Loucy (cell line): Measurements from ENCODE around the gene MAFB.

ENCODE experiments used
- H2AFZ ChIP-seq: fragments of 200-600 bp; sonication (generic); 2 replicates; pipeline ENCODE4 v1.6.0; 2016; ENCODE audit warnings: antibody characterized with exemption, mild to moderate bottlenecking, low read length, moderate library complexity
- H3F3A ChIP-seq: fragments of 200-600 bp; 2 replicates; pipeline ENCODE4 v1.6.0; 2016; ENCODE audit warnings: antibody characterized with exemption, low read depth, mild to moderate bottlenecking
- H3K27me3 ChIP-seq: fragments of 200-600 bp; sonication (generic); 2 replicates; pipeline ENCODE4 v1.6.1; 2014; ENCODE audit warnings: low read length, mild to moderate bottlenecking; ENCODE audit not compliant: insufficient read depth, poor library complexity, severe bottlenecking
- H3K36me3 ChIP-seq: fragments of 200-600 bp; sonication (generic); 2 replicates; pipeline ENCODE4 v1.6.1; 2016; ENCODE audit warnings: low read length; ENCODE audit not compliant: insufficient read depth
- H3K4me1 ChIP-seq: fragments of 200-600 bp; sonication (generic); 2 replicates; pipeline ENCODE4 v1.5.1; 2014; ENCODE audit warnings: low read length, mild to moderate bottlenecking; ENCODE audit not compliant: insufficient read depth, poor library complexity, severe bottlenecking
- H3K4me2 ChIP-seq: fragments of 200-600 bp; sonication (generic); 2 replicates; pipeline ENCODE4 v1.6.0; 2014; ENCODE audit warnings: antibody characterized with exemption, low read length, low read depth, mild to moderate bottlenecking; ENCODE audit not compliant: poor library complexity, severe bottlenecking
- H3K4me3 ChIP-seq: fragments of 200-600 bp; sonication (generic); 2 replicates; pipeline ENCODE4 v1.5.1; 2014; ENCODE audit warnings: low read length, mild to moderate bottlenecking, mixed read lengths; ENCODE audit not compliant: poor library complexity, severe bottlenecking
- H3K79me2 ChIP-seq: fragments of 200-600 bp; sonication (generic); 2 replicates; pipeline ENCODE4 v1.6.1; 2014; ENCODE audit warnings: low read length; ENCODE audit not compliant: insufficient read depth
- H3K9ac ChIP-seq: fragments of 200-600 bp; sonication (generic); 2 replicates; pipeline ENCODE4 v1.6.0; 2014; ENCODE audit warnings: mild to moderate bottlenecking, low read depth, low read length, moderate library complexity; ENCODE audit not compliant: poor library complexity, severe bottlenecking
- H3K9me2 ChIP-seq: fragments of 200-600 bp; sonication (generic); replicated peaks from 2 replicates; pipeline ENCODE4 v1.6.1; 2016; ENCODE audit warnings: low read depth, low read length, mixed read lengths
- H3K9me3 ChIP-seq: fragments of 200-600 bp; sonication (generic); 2 replicates; pipeline ENCODE4 v1.6.1; 2014; ENCODE audit warnings: mild to moderate bottlenecking, antibody characterized with exemption, low read length, low read depth; ENCODE audit not compliant: insufficient read depth
- H4K20me1 ChIP-seq: fragments of 200-600 bp; sonication (generic); 2 replicates; pipeline ENCODE4 v1.6.0; 2014; ENCODE audit warnings: antibody characterized with exemption, low read length, mild to moderate bottlenecking; ENCODE audit not compliant: insufficient read depth, poor library complexity, severe bottlenecking
- EZH2phosphoT487 ChIP-seq: fragments of 200-600 bp; IDR thresholded peaks from 2 replicates; pipeline ENCODE4 v1.6.1; 2018; ENCODE audit warnings: antibody characterized with exemption, mild to moderate bottlenecking, moderate library complexity, borderline replicate concordance
- TF ChIP-seq, protein P1 (sequence below): fragments of 200-600 bp; sonication (generic); conservative IDR thresholded peaks from 2 replicates; pipeline ENCODE4 v1.5.1; 2014; ENCODE audit warnings: mild to moderate bottlenecking, antibody characterized with exemption, low read length

The MAFB gene

GRCh38 chr20:40683894-40684268 is 5.2 kb downstream of the MAFB start:
- Histone ChIP-seq H3K4me3 (no peak overlapping the region), H3F3A (0 out of 2 replicates have a peak, but pooled peaks cover 4% of the 10 kb centered on the region), H3K79me2 (no peaks in the 10 kb centered on the region; the same call in 1 of the 2 replicates), H3K27me3 (no peaks in the 10 kb centered on the region), H3K9me2 (no peaks in the 10 kb centered on the region), H3K9ac (no peak overlapping the region), H3K36me3 (no peaks in the 10 kb centered on the region), H4K20me1 (no peaks in the 10 kb centered on the region), H3K9me3 (no peaks in the 10 kb centered on the region), H3K4me2 (no peak overlapping the region), H2AFZ (no peak overlapping the region), H3K4me1 (peaks cover 32% of the 10 kb centered on the region)
- TF ChIP-seq EZH2phosphoT487, result no peak
- TF ChIP-seq, protein P1, sequence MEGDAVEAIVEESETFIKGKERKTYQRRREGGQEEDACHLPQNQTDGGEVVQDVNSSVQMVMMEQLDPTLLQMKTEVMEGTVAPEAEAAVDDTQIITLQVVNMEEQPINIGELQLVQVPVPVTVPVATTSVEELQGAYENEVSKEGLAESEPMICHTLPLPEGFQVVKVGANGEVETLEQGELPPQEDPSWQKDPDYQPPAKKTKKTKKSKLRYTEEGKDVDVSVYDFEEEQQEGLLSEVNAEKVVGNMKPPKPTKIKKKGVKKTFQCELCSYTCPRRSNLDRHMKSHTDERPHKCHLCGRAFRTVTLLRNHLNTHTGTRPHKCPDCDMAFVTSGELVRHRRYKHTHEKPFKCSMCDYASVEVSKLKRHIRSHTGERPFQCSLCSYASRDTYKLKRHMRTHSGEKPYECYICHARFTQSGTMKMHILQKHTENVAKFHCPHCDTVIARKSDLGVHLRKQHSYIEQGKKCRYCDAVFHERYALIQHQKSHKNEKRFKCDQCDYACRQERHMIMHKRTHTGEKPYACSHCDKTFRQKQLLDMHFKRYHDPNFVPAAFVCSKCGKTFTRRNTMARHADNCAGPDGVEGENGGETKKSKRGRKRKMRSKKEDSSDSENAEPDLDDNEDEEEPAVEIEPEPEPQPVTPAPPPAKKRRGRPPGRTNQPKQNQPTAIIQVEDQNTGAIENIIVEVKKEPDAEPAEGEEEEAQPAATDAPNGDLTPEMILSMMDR, result no peak

DNA sequence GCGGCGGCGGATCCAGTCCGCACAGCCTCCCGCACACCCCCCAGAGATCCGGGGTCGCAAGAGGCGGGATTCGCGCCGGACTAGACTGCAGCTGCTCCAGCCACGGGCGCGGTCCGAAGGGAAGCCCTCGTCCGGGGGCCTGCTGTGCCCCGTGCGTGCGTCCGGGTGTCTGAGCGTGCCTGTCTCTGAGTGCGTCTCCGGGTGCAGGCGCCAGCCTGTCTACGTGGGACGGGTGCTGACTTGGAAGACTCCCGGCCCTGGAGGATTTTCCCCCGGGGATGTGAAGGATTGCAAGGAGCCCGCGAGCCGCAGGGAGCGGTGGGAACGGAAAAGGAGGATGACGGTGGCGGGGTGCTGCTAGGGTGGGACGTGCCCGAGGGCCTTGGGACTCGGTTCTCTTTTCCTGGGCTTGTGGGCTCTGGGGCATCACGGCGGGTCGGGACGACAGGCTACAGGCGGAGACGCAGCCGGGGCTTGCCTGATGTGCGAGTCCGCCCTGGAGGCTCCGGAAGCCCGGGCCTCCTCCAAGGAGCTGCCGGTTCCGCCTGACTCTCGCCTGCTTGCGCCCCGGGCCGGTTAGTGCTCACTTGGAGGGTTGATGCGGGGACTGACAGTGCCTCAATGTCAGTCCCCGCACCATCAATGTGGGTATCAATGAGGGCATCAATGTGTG is 5.7 kb downstream of the MAFB start:
- Histone ChIP-seq H3K4me1 (peaks cover 34% of the 10 kb centered on the region), H3K4me2 (no peak overlapping the region), H3K27me3 (no peaks in the 10 kb centered on the region), H3K9me3 (no peaks in the 10 kb centered on the region), H3K4me3 (no peak overlapping the region), H3F3A (peaks cover 9% of the 10 kb centered on the region; the same call in 1 of the 2 replicates), H3K36me3 (no peaks in the 10 kb centered on the region), H2AFZ (no peak overlapping the region), H3K9ac (no peak overlapping the region), H3K79me2 (no peaks in the 10 kb centered on the region; the same call in 1 of the 2 replicates), H4K20me1 (no peaks in the 10 kb centered on the region), H3K9me2 (no peaks in the 10 kb centered on the region)
- no peak for TF ChIP-seq EZH2phosphoT487
- TF ChIP-seq, protein P1, result no peak

DNA sequence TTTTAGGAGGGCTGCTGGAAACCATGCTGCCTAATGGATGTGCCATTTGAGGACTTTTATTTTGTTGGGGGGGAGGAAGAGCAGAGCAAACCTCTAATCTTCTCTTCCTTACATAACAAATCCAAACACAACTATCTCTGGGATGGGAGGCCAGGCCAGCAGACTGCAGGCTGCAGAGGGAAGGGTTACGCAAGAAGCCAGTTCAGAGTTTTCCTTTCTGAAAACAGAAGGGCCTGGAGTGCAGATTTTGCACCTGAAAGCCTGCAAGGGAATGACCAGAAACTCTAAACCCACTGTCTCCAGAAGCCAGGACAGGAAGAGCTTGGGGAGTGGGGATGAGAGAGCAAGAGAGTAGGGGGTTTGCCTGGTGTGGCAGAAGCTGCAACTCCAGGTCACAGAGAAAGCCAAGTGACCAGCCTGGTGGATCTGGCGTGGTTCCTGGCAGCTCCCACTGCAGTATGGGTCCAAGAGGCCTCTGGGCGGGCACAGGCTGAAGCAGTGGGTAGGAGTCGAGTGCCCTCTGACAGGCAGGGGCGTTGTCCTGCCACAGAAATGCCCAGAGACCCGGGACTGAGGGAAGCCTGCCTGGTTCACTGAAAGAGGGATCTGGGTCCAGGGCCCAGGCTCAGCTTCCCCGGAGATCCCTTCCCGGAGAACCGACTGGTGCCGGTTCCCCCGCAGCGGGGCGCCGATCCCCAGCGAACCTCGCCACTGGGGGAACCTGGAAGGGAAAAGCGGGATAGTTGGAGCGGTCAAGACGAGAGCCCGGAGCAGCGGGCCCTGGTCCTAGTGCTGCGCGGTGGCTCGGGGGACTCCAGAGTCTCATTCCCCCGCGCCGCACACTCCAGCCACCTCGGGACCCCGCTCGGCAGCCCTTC is 6.7 kb downstream of the MAFB start:
- Histone ChIP-seq H3K4me1 (peaks cover 41% of the 10 kb centered on the region), H2AFZ (no peak overlapping the region), H3K9me2 (no peaks in the 10 kb centered on the region), H4K20me1 (no peaks in the 10 kb centered on the region), H3K9ac (no peak overlapping the region), H3F3A (peaks cover 16% of the 10 kb centered on the region; the same call in 1 of the 2 replicates), H3K27me3 (no peaks in the 10 kb centered on the region), H3K4me2 (no peak overlapping the region), H3K4me3 (no peak overlapping the region), H3K79me2 (no peaks in the 10 kb centered on the region; the same call in 1 of the 2 replicates), H3K9me3 (no peaks in the 10 kb centered on the region), H3K36me3 (no peaks in the 10 kb centered on the region)
- TF ChIP-seq, protein P1, result no peak
- TF ChIP-seq EZH2phosphoT487, result no peak
